ENCODE data around the gene EXOC3L2.
A peak's percentile ranks its signal among the peaks of the same experiment; 100 is the strongest.

EXOC3L2 gene

DNA sequence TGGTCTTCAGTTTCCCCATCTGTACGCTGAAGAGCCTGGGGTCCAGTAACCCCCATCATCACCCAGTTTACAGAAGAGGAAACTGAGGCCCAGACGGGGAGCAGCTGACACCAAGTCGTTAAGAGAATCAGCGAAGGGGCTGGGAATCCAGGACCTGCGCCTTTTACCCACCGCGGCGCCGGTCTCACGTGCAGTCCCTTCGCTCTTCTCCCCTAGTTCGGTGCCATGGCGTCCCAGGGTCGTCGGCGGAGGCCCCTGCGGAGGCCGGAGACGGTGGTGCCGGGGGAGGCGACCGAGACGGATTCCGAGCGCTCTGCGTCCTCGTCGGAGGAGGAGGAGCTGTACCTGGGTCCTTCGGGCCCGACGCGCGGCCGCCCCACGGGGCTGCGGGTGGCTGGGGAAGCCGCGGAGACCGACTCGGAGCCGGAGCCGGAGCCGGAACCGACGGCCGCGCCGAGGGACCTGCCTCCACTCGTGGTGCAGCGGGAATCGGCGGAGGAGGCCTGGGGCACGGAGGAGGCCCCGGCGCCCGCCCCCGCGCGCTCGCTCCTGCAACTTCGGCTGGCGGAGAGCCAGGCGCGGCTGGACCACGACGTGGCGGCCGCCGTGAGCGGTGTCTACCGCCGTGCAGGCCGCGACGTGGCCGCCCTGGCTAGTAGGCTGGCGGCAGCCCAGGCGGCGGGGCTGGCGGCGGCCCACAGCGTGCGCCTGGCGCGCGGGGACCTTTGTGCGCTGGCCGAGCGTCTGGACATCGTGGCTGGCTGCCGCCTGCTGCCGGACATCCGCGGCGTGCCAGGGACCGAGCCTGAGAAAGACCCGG lies 65.9 kb downstream of the EXOC3L2 start:
- peak; percentile 38 for DNase-seq (ENCODE audit: low spot score)

DNA sequence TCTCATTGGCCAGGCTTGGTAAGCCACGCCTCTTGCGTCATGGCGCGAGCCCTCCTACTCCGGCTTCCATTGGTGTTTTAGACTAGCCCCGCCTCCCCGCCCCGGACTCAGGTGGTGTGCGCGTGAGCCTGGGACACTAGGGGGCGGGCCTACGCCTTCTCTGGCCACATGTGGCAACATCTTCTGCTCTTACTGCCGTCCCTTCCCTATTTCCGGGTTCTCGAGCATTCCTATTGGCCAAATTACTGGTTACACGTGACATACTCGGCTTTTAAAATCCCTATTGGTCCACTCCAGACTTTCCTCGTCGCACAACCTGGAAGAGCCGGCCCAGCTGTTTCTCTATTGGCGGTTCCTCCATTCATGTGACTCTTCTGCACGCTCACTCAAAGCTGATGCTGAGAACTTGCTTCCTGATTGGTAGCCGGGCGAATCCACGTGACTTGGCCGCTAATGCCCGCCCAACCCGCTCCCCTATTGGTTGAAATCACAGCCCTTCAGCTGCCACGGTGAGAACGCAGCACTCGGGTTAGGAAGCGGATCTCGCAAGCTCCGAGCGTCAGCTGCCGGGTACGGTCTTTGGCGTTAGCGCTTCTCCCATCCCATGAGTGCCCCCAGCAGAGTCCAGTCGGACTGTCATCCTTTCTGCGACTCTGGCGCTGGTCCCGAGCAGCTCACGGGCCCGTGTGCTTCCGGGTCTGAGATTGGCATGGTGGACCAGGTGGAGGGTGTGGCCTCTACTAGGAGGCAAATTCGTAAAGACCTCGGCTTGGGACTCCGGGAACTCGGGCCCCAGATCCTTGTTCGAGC lies 66.7 kb downstream of the EXOC3L2 start, which contains the start of gene BLOC1S3:
Gene BLOC1S3 (plus strand): TSS at position 523 of the 810 bp plus-strand sequence. CDS start 513 bp downstream, outside the sequence.
- DNase-seq (ENCODE audit: low spot score), result peak; percentile 100

DNA sequence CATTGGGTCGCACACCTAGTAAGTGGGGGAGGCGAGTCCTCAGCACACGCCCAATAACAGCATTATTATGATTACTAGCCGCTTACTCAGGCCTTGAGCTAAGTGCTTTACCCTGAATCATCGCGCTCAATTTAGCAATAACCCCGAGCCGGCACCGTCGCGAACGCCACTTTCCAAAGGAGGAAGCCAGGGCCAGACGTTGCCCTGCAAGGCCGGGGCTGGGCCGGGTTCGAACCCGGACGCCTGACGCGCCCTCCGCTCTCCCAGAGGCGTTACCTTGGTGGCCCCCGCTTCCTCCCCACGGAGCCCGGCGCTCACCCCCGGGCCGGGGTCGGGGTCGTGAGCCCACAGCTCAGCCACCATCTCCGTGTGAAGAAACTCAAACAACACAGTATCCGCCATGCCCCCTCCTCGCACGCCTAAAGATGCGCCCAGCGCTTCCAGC lies 67.4 kb downstream of the EXOC3L2 start, which contains the start of gene TRAPPC6A:
Gene TRAPPC6A (minus strand): TSS at position 421 of the 445 bp plus-strand sequence. CDS start 19 bp downstream, at position 402.
- no peak for DNase-seq (ENCODE audit: low spot score)

DNA sequence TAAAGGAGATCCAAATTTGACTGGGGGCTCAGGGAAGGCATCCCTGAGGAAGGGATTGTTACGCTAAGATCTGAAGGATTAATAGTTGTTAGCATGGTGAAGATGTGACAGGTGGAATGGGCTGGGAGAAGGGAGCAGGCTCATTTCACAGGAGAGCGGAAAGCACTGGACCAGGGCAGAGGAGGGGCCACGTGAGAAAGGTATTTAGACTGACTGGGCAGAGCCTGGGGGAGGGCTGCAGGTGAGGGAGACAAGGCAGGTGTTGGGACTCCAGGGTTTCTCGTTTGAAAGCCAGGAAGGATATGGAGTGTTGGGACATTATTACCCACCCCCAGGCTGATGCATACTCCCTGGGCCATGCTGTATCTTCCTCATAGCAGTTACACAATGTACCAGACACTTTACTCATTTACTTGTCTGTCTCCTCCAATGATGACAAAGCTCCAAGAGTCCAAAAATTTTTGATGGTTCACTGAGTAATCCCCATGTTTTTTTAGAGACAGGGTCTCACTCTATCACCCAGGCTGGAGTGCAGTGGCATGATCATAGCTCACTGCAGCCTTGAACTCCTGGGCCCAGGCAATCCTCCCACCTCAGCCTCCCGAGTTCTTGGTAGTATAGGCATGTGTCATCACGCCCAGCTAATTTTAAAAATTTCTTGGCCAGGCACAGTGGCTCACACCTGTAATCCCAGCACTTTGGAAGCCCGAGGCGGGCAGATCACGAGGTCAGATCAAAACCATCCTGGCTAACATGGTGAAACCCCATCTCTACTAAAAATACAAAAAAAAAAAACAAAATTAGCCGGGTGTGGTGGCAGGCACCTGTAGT lies 69.5 kb downstream of the EXOC3L2 start:
- DNase-seq (ENCODE audit: low spot score), result no peak

DNA sequence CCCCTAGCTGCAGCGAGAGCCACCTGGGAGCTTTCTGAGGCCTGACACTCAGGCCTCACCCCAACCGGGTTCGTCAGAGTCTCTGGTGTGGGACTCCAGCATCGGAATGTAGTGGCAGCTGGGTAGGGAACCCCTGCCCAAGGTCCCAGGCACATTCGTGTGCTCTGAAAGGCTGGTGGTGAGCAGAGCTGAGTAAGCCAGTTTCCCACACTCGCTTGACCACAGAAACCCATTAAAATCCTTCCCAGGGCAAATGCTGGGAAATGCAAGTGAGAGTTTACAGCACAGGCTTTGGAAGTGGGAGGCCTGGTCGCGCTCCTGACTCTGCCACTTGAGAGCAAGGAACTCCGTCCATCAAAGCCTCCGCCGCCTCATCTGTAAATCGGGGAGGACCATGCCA lies 71.4 kb downstream of the EXOC3L2 start:
- DNase-seq (ENCODE audit: low spot score), result no peak

DNA sequence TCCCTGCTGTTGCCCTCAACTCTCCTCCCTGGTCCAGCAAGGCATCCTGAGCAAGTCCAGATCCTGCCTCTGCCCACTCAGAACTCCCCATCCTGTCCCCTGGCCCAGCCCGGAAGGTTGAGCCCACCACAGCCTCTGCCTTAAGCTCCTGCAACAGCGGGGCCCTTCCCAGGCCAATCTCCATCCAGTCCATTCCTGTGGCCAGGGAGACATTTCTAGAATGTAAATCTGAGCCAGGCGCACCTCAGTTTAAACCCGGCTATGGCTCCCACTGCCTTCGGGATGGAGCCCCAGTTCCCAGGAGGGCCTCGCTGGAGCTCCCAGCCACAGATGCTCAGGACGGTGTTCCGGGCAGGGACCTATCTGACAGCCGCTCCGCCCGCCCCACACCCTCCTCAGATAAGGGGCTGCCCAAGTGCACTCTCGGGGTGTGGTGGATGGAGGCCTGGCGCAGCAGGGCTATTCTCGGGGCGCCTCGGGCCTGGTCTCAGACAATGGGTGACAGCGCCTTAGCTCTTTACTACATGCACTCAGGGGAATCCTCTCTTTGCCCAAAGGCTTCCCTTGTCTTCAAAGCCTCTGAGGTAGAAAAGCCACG lies 72.5 kb downstream of the EXOC3L2 start:
- no peak for DNase-seq (ENCODE audit: low spot score)

DNA sequence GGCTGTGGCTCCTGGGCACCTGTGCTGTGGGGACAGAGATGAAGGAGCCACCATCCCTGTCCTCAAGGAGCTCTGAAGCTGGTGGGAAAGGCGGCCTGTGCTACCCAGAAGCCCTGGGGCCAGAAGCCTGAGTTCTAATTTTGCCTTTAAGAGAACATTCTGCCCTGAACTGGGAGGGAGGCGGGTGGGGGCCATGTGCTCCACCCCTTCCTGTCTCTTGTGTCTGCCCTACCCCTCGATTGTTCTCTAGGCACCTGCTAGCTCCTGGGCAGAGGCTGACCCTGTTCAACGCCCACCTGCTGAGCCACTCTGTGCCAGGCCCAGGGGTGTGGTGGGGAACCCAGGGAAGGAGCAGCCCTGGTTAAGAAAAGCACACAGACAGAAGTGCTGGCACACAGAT lies 73.0 kb downstream of the EXOC3L2 start:
- DNase-seq (ENCODE audit: low spot score), result no peak

DNA sequence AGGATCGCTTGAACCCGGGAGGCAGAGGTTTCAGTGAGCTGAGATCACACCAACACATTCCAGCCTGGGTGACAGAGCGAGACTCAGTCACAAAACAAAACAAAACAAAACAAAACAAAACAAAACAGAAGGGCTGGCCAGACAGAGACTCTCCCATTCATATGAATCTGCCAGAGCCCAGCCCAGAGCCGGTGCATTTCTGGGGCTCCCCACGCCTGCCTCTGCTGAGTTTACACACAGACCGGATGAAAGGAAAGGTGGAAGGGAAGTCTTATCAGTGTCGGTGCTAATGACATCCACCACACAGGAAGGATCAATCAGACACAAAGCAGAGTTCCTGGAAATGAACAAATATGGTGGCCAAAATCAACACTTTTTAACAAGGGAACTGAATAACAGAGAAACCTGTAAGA lies 74.0 kb downstream of the EXOC3L2 start:
- DNase-seq (ENCODE audit: low spot score), result no peak

DNA sequence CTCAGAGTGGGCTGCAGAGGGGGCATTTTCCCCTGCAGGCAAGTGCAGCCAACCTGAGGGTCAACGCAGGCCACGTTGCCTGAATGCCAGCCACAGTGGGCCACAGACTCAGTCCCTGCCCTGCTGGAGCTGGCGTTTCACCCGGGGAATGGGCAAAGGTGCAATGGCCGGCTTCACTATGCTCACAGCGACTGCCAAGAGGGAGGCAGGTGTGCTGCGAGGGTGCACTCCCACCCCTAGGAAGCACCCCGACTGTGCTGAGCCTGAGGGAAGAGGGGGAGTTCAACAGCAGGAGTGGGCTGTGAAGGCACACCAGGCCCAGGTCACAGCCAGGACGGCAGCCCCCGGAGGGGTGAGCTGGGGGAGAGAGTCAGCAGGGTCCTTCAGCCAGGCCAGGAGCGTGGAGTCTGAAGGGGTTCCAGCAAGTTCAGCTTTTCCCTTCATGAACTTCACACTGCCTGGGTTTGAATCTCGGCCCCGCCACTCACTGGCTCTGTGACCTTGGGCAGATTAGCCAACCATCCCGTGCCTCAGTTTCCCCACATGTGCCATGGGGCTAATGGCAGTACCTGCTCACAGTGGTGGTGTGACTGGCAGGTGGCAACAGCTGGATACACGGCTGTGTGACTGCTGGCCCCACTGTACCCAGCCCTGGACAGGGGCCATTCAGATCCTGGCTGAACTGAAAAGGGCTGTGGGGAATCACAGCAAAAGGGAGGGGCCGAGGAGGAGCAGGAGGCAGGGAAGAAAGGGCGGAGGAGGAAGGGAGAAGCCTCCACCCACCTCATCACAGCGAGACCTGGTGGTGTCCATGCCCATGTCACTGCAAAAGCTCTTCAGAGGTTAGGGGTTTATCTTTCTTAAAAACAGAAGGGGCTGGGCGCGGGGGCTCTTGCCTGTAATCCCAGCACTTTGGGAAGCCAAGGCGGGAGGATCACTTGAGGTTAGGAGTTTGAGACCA lies 74.8 kb downstream of the EXOC3L2 start:
- DNase-seq (ENCODE audit: low spot score), result no peak

DNA sequence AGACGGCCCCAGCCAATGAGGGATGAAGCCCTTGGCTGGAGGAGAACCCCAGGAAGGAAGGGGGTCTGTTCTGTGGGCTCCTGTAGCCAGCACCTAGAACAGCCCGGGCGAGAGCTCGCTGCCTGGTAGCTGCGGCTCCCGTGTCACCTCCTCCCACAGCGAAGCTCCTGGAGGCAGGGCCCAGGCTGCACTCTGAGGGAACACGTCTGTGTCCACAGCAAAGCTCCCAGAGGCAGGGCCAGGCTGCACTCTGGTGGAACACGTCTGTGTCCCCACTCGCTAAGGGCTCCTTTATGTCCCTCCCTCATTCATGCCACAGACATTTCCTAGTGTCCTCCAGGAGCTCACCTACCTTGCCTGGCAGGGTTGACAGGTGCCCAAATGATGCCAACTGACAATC lies 75.6 kb downstream of the EXOC3L2 start:
- no peak for DNase-seq (ENCODE audit: low spot score)

DNA sequence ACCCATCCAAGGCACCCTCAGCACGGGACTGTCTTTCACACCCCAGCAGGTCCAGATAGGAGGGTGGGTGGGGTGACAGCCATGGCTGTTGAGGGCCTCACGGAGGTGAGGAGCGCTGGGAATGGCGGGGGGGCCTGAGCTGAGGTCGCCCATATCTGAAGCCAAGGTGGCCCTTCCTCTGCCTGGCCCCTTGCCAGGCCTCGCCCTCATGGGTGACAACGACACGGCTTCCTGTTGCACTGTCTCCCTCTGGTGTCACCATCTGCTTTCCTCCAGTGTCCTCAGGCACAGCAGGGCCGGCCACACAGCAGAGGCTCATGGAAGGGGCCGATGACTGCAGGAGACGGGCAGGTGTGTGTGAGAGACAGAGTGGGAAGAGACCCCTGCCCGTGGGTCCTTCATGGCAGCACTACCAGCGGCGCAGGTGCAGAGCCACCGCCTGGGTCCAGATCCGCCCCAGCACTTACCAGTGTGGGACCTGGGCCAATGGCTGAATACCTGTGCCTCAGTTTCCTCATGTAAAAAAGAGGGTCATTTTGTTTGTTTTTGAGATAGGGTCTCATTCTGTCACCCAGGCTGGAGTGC lies 76.3 kb downstream of the EXOC3L2 start:
- DNase-seq (ENCODE audit: low spot score), result no peak

DNA sequence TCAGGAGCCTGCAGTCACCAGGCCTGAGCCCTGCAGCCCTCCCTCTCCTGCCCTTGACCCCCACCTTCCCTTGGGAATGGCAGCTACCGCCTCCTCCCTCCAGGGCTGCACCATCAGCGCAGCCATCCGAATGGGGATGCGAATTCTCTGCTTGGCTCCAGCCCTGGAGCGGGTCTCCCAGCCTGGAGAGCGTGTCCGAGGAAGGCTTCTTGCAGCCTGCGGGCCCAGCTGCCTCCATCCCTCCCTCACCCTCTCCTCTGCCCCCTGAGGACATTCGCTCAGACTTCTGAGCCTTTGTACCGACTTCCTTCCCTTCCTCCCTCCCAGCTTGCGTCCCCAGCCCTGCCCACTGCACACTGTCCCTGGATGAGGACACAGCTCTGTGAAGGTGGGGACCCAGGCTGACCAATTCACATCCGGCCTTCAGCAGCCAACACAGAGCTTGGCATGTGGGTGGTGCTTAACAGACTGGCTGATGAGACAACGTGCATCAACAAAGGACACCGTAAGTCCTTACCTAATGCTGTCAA lies 78.4 kb downstream of the EXOC3L2 start:
- DNase-seq (ENCODE audit: low spot score), result no peak

DNA sequence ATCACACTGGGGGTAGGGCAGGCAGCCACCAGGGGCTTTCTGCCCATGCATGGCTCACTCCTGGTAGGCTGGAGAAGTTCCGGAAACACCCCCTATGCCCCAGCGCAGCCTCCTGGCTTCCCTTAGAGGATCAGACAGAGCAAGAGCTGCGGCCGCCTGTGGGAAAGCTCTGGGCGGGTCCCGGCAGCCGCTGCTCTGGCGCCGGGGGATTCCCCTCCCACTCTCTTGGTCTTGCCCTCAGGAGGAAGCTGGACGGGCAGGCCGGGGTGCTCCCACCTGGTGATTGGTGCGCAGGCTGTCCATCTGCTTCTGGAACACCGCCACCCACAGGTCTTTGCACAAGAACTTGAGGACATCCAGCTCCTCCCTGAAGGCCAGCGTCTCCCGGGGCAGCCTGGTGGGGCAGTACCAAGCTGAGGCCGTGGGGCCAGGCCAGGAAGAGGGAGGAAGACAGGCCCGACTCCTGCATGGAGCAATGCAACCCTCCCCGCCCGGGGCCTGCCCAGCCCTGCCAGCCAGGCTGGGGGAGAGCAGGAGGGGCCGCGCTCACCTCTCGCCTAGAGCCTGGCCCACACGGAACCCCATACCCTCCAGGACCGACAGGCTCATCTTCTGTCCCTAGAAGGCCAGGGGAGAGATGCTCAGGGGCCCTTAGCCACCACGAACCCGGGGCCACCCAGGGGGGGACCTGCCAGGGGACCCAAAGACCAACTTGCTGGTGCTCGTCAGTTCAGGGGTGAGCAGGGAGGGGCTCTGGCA lies 80.5 kb downstream of the EXOC3L2 start:
- DNase-seq (ENCODE audit: low spot score), result no peak

DNA sequence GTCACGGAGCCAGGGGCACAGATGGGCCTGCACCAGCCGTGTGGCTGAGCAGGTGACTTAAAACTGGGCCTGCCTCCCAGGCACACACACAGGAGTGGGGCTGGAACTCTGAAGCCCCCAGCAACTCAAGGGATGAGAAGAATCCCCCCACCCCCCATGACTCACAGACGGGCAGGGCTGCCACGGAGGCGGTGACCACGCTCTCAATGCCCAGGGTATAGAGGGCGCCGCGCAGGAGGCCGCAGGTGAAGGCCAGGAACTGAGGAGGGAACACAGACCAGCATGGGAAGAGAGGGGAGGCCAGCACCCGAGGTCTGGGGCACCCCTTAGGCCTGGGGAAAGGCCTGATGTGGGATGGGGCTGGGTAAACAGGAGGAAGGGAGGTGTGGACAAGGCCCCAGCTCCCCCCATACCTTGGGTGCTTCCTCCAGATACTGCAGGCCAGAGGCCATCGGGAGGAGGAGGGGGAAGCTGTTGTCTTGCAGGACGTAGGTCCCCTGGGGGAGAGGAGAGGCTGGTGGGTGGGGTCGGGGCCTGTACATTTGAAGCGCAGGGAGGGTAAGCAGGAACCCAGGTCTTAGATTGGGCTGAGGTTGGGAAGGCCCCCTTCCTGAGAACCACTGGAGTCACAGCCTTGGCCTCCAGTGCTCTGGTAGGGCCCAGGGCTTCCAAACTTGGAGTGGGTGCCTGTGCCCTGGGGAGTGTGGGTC lies 81.3 kb downstream of the EXOC3L2 start:
- no peak for DNase-seq (ENCODE audit: low spot score)

DNA sequence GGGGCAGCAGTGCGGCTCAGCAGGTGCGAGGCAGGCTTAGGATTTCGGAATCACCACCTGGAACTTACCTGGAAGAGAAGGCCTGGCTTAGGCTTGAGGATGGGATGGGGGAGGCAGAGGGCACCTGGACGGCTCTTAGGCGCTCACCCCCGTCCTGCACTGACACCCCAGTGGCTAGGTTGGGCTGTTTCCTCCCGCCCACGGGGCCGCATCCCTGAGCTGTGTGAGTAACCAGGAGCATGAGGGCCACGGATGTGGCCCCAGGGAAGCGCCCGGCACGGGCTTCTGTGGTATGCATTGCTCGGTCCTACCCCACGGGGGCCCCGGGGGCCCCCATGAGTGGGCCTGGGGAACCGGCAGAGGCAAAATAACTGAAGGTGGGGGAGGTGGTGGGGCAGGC lies 82.1 kb downstream of the EXOC3L2 start:
- no peak for DNase-seq (ENCODE audit: low spot score)

DNA sequence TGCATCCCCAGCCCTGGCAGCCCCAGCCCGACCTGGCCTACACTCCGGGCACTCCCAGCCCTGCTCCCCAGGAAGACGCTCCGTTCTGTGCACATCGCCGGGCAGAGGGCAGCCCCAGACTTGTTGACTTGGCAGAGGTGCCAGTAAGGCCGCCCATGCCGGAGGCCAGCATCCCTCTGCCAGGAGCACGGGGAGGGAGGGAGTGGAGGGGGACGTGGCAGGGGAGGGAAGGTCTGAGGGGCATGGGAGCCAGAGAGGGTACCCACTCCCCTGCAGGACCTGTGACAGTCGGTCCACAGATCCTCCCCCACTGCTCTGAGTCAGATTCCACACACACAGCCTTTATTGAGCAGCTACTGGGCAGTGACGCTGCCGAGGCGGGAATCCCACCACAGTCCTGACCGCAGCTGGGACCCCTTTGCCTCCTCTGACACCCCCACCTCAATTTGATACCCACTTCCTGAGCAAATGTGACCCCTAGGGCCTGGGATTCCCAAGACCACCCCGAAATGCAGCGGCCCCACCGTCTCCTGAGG lies 82.5 kb downstream of the EXOC3L2 start:
- no peak for DNase-seq (ENCODE audit: low spot score)
